ENCODE measurements around the gene KRT222. TPM values are rescaled to one million over a fixed set of nuclear protein-coding genes. Genes with fewer than 3 reads are reported as not detected.

The KRT222 gene
- total RNA-seq, 2 experiments from 2014 or later = not detected

GRCh38 chr17:40679523-40679907, 14.5 kb upstream of the KRT222 start:
- H3K4me2 ChIP-seq (ENCODE audit: low read length) = no peak overlapping the region
- no peak for TF ChIP-seq CTCF (conservative IDR thresholded peaks at IDR 0.05; ENCODE audit: low read length)
- TF ChIP-seq EZH2phosphoT487 (IDR thresholded peaks at IDR 0.05; ENCODE audit: borderline replicate concordance, low read depth, low read length) = no peak
- no peak overlapping the region for H2AFZ ChIP-seq (ENCODE audit: low read length)
- ChIA-PET CTCF (ENCODE audit: unreplicated experiment) (no interaction called here), POLR2A (no interaction called here)
- no peak overlapping the region for H3K4me3 ChIP-seq (ENCODE audit: low read depth, low read length, poor library complexity, severe bottlenecking)
- H3K9me3 ChIP-seq (ENCODE audit: low read length) = no peaks in the 10 kb centered on the region
- H3K36me3 ChIP-seq (ENCODE audit: insufficient read depth, low read length) = no peaks in the 10 kb centered on the region
- no peak overlapping the region for H3K27ac ChIP-seq (ENCODE audit: low read depth, low read length, poor library complexity, severe bottlenecking)
- no peaks in the 10 kb centered on the region for H3K9me2 ChIP-seq (ENCODE audit: insufficient read depth, low read length)
- no peak for DNase-seq (ENCODE audit: low spot score)
- no peaks in the 10 kb centered on the region for H4K20me1 ChIP-seq (ENCODE audit: insufficient read depth, low read length)
- H3K4me1 ChIP-seq (ENCODE audit: insufficient read depth, low read length, poor library complexity, severe bottlenecking) = no peaks in the 10 kb centered on the region
- intact Hi-C loops (cut with micrococcal nuclease; ENCODE audit: unreplicated experiment) = no loop called here
- no TSS peak for BruUV-seq (replicated peaks)
- H3K79me2 ChIP-seq (ENCODE audit: insufficient read depth, low read depth, low read length) = no peaks in the 10 kb centered on the region

GRCh38 chr17:40678902-40679522, 14.0 kb upstream of the KRT222 start:
- CTCF ChIA-PET (ENCODE audit: unreplicated experiment) = no interaction called here
- no TSS peak for BruUV-seq (replicated peaks)

More at GRCh38 chr17:40678902-40679522, 14.0 kb upstream of the KRT222 start:
- Histone ChIP-seq H3K36me3 (ENCODE audit: insufficient read depth, low read length) (no peaks in the 10 kb centered on the region), H3K4me3 (ENCODE audit: low read depth, low read length, poor library complexity, severe bottlenecking) (no peak overlapping the region), H3K9me2 (ENCODE audit: insufficient read depth, low read length) (no peaks in the 10 kb centered on the region), H2AFZ (ENCODE audit: low read length) (no peak overlapping the region), H3K4me1 (ENCODE audit: insufficient read depth, low read length, poor library complexity, severe bottlenecking) (no peaks in the 10 kb centered on the region), H3K9me3 (ENCODE audit: low read length) (no peaks in the 10 kb centered on the region), H3K79me2 (ENCODE audit: insufficient read depth, low read depth, low read length) (no peaks in the 10 kb centered on the region), H4K20me1 (ENCODE audit: insufficient read depth, low read length) (no peaks in the 10 kb centered on the region), H3K27ac (ENCODE audit: low read depth, low read length, poor library complexity, severe bottlenecking) (no peak overlapping the region), H3K4me2 (ENCODE audit: low read length) (no peak overlapping the region)
- intact Hi-C loops (cut with micrococcal nuclease; ENCODE audit: unreplicated experiment) = no loop called here
- POLR2A ChIA-PET = interaction anchor here (0.8 kb wide), 1 partner anchor 57 kb away, joined by 4 read pairs; no protein-coding TSS in a partner anchor
- TF ChIP-seq CTCF (conservative IDR thresholded peaks at IDR 0.05; ENCODE audit: low read length) (no peak), EZH2phosphoT487 (IDR thresholded peaks at IDR 0.05; ENCODE audit: borderline replicate concordance, low read depth, low read length) (no peak)
- no peak for DNase-seq (ENCODE audit: low spot score)
